NT2/D1 (cell line): ENCODE results near the gene CALD1.

Experiments
- SUZ12 ChIP-seq: IDR thresholded peaks from 2 replicates; pipeline ENCODE4 v1.6.1; 2011; ENCODE audit not compliant: insufficient read length, insufficient read depth; ENCODE audit errors: extremely low read depth
- YY1 ChIP-seq: IDR thresholded peaks from 2 replicates; pipeline ENCODE4 v1.6.1; 2011; ENCODE audit not compliant: insufficient read length, insufficient read depth
- ZNF274 ChIP-seq: IDR thresholded peaks from 2 replicates; pipeline ENCODE4 v1.6.1; 2011; ENCODE audit warnings: mild to moderate bottlenecking, low read depth, low read length

- no peak for TF ChIP-seq SUZ12
- no peak for TF ChIP-seq ZNF274
- TF ChIP-seq YY1: no peak
These were observed 15.1 kb upstream of the CALD1 start for GRCh38 chr7:134764365-134764764.
